Measurements from ENCODE around the gene IGSF22. TPM values are rescaled to one million over a fixed set of nuclear protein-coding genes. Genes with fewer than 3 reads are reported as not detected.
"Not testable (repeated sequence)": the region's sequence is repeated elsewhere in the genome, so short reads cannot be mapped to it uniquely, and the experiment has no call there.

The IGSF22 gene
- total RNA-seq, 1 experiment from 2014 or later: 0.52 TPM

DNA sequence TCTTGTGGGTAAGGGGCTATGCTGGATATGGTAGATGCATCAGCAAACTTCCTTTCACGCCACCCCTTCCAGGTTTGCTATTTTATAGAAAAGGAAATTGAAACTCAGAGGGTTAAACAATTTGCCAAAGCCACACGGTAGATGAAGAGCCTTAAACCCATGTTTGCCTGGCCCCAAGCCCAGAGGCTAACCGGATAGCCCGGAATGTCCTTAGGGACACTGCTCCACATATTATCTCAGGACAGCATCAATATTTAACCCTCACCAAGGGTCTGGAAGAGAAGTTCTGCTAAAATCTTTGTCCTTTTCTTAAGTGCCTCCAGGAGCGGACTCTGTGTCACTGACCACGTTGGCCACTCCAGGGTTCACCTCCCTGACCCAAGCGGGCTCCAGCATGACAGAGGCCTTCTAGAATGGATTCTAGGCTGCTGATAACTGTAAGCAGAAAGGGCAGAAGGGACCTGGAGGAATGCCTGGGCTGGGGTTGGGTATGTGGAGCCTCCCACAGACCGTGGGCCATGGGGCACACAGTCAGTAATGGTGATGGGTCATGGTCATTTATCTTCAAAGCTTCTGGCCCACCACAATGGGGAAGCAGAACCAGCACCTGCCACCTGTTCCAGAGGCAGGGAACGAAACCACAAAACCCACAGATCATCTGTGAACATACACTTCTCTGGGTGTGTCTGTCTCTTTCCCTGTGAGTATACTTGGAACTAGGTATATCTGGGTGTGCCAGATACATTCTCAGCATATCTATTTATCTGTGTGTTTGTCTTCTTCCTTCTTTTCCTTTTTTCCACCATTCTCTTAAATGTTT, 32.8 kb downstream of the IGSF22 start (continued):
- TF ChIP-seq, protein P1, sequence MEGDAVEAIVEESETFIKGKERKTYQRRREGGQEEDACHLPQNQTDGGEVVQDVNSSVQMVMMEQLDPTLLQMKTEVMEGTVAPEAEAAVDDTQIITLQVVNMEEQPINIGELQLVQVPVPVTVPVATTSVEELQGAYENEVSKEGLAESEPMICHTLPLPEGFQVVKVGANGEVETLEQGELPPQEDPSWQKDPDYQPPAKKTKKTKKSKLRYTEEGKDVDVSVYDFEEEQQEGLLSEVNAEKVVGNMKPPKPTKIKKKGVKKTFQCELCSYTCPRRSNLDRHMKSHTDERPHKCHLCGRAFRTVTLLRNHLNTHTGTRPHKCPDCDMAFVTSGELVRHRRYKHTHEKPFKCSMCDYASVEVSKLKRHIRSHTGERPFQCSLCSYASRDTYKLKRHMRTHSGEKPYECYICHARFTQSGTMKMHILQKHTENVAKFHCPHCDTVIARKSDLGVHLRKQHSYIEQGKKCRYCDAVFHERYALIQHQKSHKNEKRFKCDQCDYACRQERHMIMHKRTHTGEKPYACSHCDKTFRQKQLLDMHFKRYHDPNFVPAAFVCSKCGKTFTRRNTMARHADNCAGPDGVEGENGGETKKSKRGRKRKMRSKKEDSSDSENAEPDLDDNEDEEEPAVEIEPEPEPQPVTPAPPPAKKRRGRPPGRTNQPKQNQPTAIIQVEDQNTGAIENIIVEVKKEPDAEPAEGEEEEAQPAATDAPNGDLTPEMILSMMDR (IDR thresholded peaks at IDR 0.05): no peak

DNA sequence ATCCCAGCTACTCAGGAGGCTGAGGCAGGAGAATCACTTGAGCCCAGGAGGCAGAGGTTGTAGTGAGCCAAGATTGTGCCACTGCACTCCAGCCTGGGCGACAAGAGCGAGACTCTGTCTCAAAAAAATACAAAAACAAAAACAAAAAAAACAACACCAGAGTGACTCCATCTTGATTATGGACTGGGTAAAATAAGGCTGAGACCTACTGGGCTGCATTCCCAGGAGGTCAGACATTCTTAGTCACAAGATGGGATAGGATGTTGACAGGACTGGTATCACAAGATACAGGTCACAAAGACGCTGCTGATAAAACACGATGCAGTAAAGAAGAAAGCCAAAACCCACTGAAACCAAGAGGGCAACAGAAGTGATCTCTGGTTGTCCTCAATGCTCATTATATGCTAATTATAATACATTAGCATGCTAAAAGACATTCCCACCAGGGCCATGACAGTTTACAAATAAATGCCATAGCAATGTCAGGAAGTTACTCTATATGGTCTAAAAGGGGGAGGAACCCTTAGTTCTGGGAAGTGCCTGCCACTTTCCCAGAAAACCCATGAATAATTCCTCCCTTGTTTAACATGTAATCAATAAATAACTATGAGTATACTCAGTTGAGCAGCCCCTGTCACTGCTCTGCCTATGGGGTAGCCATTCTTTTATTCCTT, 34.4 kb downstream of the IGSF22 start:
- CTCF ChIA-PET: interaction anchor here (0.6 to 1.0 kb wide), 2 partner anchors 30 to 84 kb away, joined by 3 to 5 read pairs; no protein-coding TSS in a partner anchor
- H3K4me3 Mint-ChIP-seq; POLR2A ChIA-PET; H3K27ac Mint-ChIP-seq; H3K36me3 Mint-ChIP-seq; H3K9me3 Mint-ChIP-seq; ATAC-seq; H3K4me1 Mint-ChIP-seq; DNase-seq (ENCODE audit: low spot score): not testable (repeated sequence)
- peaks cover 13% of the 10 kb centered on the region for H3K27me3 Mint-ChIP-seq (ENCODE audit: low read depth)

DNA sequence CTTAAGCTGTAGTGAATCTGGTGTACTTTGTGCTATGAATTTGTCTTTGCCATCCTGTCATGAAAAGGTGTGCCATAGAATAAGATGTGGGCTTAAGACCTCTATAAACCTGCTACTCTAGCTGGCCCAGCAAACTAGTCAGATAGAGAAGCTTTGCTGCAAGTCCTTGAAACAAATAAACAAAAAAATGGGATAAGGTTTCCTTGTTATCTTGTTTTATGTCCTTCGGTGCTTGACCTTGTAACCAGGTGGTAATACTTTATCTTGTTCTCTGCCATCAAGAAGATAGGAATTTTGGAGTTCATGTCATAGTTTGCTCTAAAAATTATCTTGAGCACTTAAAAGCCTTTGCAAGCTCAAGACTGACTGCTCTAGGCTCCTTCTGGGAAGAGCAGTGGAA, 41.7 kb downstream of the IGSF22 start:
- TF ChIP-seq, protein P2, sequence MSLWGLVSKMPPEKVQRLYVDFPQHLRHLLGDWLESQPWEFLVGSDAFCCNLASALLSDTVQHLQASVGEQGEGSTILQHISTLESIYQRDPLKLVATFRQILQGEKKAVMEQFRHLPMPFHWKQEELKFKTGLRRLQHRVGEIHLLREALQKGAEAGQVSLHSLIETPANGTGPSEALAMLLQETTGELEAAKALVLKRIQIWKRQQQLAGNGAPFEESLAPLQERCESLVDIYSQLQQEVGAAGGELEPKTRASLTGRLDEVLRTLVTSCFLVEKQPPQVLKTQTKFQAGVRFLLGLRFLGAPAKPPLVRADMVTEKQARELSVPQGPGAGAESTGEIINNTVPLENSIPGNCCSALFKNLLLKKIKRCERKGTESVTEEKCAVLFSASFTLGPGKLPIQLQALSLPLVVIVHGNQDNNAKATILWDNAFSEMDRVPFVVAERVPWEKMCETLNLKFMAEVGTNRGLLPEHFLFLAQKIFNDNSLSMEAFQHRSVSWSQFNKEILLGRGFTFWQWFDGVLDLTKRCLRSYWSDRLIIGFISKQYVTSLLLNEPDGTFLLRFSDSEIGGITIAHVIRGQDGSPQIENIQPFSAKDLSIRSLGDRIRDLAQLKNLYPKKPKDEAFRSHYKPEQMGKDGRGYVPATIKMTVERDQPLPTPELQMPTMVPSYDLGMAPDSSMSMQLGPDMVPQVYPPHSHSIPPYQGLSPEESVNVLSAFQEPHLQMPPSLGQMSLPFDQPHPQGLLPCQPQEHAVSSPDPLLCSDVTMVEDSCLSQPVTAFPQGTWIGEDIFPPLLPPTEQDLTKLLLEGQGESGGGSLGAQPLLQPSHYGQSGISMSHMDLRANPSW (CRISPR knock-in tag; conservative IDR thresholded peaks at IDR 0.05; ENCODE audit: low read depth): no peak
- TF ChIP-seq JUN (CRISPR knock-in tag; IDR thresholded peaks at IDR 0.05) (no peak), GRHL2 (CRISPR knock-in tag; IDR thresholded peaks at IDR 0.05; ENCODE audit: insufficient replicate concordance, severe bottlenecking) (no peak), ZNF263 (CRISPR knock-in tag; IDR thresholded peaks at IDR 0.05; ENCODE audit: low read depth) (no peak), ETV6 (CRISPR knock-in tag; IDR thresholded peaks at IDR 0.05) (no peak), NFATC4 (CRISPR knock-in tag; IDR thresholded peaks at IDR 0.05) (no peak), FOXP1 (CRISPR knock-in tag; IDR thresholded peaks at IDR 0.05; ENCODE audit: borderline replicate concordance) (no peak), CBFB (CRISPR knock-in tag; IDR thresholded peaks at IDR 0.05; ENCODE audit: low read depth) (no peak), TP53 (CRISPR knock-in tag; IDR thresholded peaks at IDR 0.05) (no peak)
- TF ChIP-seq, protein P3, sequence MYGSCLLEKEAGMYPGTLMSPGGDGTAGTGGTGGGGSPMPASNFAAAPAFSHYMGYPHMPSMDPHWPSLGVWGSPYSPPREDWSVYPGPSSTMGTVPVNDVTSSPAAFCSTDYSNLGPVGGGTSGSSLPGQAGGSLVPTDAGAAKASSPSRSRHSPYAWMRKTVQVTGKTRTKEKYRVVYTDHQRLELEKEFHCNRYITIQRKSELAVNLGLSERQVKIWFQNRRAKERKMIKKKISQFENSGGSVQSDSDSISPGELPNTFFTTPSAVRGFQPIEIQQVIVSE (CRISPR knock-in tag; IDR thresholded peaks at IDR 0.05; ENCODE audit: borderline replicate concordance): no peak
- TF ChIP-seq, protein P4, sequence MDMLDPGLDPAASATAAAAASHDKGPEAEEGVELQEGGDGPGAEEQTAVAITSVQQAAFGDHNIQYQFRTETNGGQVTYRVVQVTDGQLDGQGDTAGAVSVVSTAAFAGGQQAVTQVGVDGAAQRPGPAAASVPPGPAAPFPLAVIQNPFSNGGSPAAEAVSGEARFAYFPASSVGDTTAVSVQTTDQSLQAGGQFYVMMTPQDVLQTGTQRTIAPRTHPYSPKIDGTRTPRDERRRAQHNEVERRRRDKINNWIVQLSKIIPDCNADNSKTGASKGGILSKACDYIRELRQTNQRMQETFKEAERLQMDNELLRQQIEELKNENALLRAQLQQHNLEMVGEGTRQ (CRISPR knock-in tag; IDR thresholded peaks at IDR 0.05): no peak
- TF ChIP-seq, protein P5, sequence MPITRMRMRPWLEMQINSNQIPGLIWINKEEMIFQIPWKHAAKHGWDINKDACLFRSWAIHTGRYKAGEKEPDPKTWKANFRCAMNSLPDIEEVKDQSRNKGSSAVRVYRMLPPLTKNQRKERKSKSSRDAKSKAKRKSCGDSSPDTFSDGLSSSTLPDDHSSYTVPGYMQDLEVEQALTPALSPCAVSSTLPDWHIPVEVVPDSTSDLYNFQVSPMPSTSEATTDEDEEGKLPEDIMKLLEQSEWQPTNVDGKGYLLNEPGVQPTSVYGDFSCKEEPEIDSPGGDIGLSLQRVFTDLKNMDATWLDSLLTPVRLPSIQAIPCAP (CRISPR knock-in tag; IDR thresholded peaks at IDR 0.05): no peak
- TF ChIP-seq, protein P6, sequence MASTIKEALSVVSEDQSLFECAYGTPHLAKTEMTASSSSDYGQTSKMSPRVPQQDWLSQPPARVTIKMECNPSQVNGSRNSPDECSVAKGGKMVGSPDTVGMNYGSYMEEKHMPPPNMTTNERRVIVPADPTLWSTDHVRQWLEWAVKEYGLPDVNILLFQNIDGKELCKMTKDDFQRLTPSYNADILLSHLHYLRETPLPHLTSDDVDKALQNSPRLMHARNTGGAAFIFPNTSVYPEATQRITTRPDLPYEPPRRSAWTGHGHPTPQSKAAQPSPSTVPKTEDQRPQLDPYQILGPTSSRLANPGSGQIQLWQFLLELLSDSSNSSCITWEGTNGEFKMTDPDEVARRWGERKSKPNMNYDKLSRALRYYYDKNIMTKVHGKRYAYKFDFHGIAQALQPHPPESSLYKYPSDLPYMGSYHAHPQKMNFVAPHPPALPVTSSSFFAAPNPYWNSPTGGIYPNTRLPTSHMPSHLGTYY (CRISPR knock-in tag; IDR thresholded peaks at IDR 0.05): no peak
- H3K27me3 Mint-ChIP-seq (ENCODE audit: low read depth): no peaks in the 10 kb centered on the region; the same call in 1 of the 2 replicates
- POLR2A ChIA-PET: no interaction called here
- H3K9me3 Mint-ChIP-seq: no peaks in the 10 kb centered on the region
- no peak for ATAC-seq
- no peak for DNase-seq (ENCODE audit: low spot score)
- H3K4me3 Mint-ChIP-seq: no peak overlapping the region
- H3K4me1 Mint-ChIP-seq: 0 out of 2 replicates have a peak, but pooled peaks cover 5% of the 10 kb centered on the region
- no peak overlapping the region for H3K27ac Mint-ChIP-seq
- CTCF ChIA-PET: interaction anchor here (0.8 to 1.4 kb wide), 3 partner anchors 37 to 144 kb away, joined by 3 to 5 read pairs (median 3); no protein-coding TSS in a partner anchor
- no peaks in the 10 kb centered on the region for H3K36me3 Mint-ChIP-seq
